HepG2 (cell line): ENCODE results near the gene PCNA. TPM values are rescaled to one million over a fixed set of nuclear protein-coding genes. Genes with fewer than 3 reads are reported as not detected.

Source experiments
- CHD2 ChIP-seq: IDR thresholded peaks from 2 replicates; pipeline ENCODE4 v1.6.1; 2011; ENCODE audit warnings: low read depth, low read length, improper control_type of control experiment
- ELF3 ChIP-seq: IDR thresholded peaks from 2 replicates; pipeline ENCODE4 v1.6.1; 2016; ENCODE audit warnings: missing genetic modification reagents, missing compliant biosample characterization
- KLF13 ChIP-seq: sonication (generic); formaldehyde crosslinking; IDR thresholded peaks from 2 replicates; pipeline ENCODE4 v1.4.0; 2020; ENCODE audit warnings: mild to moderate bottlenecking, missing genetic modification reagents
- MBNL3 ChIP-seq: fragments of 250-450 bp; sonication (Bioruptor Pico); conservative IDR thresholded peaks from 2 replicates; pipeline ENCODE4 v1.8.0; 2022; ENCODE audit warnings: mild to moderate bottlenecking, inconsistent platforms
- NFATC3 ChIP-seq: sonication (generic); formaldehyde crosslinking; IDR thresholded peaks from 2 replicates; pipeline ENCODE4 v1.5.1; 2020; ENCODE audit warnings: mild to moderate bottlenecking, missing genetic modification reagents
- NONO ChIP-seq, 2 experiments: fragments of 450-650 bp in 1 of 2; sonication (generic) in 1 of 2; formaldehyde crosslinking in 1 of 2; IDR thresholded peaks in 1 of 2; conservative IDR thresholded peaks in 1 of 2; 2 replicates each; pipeline versions ENCODE4 v1.6.1 to v1.8.0; 2017 to 2022; ENCODE audit warnings: mild to moderate bottlenecking in 1 of 2, missing genetic modification reagents in 1 of 2, moderate library complexity in 1 of 2
- POLR2G ChIP-seq: fragments of 200-400 bp; formaldehyde crosslinking; IDR thresholded peaks from 2 replicates; pipeline ENCODE4 v1.6.1; 2018; ENCODE audit warnings: mild to moderate bottlenecking, low read depth, low read length, moderate library complexity
- TEAD2 ChIP-seq: sonication (generic); formaldehyde crosslinking; IDR thresholded peaks from 2 replicates; pipeline ENCODE4 v1.9.0; 2021; ENCODE audit warnings: missing genetic modification reagents
- ZMYM3 ChIP-seq: sonication (generic); formaldehyde crosslinking; IDR thresholded peaks from 2 replicates; pipeline ENCODE4 v1.5.1; 2020; ENCODE audit warnings: mild to moderate bottlenecking, missing genetic modification reagents
- ZNF30 ChIP-seq: sonication (generic); formaldehyde crosslinking; IDR thresholded peaks from 2 replicates; pipeline ENCODE4 v1.5.0; 2020; ENCODE audit warnings: mild to moderate bottlenecking, missing genetic modification reagents
- ZNF543 ChIP-seq: sonication (generic); formaldehyde crosslinking; IDR thresholded peaks from 2 replicates; pipeline ENCODE4 v1.4.0; 2020; ENCODE audit warnings: mild to moderate bottlenecking, missing genetic modification reagents
- ZNF564 ChIP-seq: sonication (generic); formaldehyde crosslinking; IDR thresholded peaks from 2 replicates; pipeline ENCODE4 v1.8.1; 2023; ENCODE audit warnings: mild to moderate bottlenecking, missing genetic modification reagents
- ZNF737 ChIP-seq: sonication (generic); formaldehyde crosslinking; IDR thresholded peaks from 2 replicates; pipeline ENCODE4 v1.5.0; 2020; ENCODE audit warnings: missing genetic modification reagents, mild to moderate bottlenecking, borderline replicate concordance
- ZNF747 ChIP-seq: sonication (generic); formaldehyde crosslinking; IDR thresholded peaks from 2 replicates; pipeline ENCODE4 v1.8.1; 2023; ENCODE audit warnings: missing genetic modification reagents, mild to moderate bottlenecking, borderline replicate concordance
- polyA plus RNA-seq, 8 experiments: library from polyadenylated mRNA; depleted of rRNA in 3 of 8; stranded (reverse) in 7 of 8; unstranded in 1 of 8; fragments of >200 nt; fragmentation: Illumina TruSeq in 4 of 8; extraction: Trizol in 4 of 8; gene quantifications; 2 replicates each; pipeline versions ENCODE4 v1.2.1 to v1.2.3, GENCODE V29; 2011 to 2016; ENCODE audit warnings: low read depth in 4 of 8, missing spikeins in 1 of 8, mixed read lengths in 1 of 8; ENCODE audit not compliant: insufficient read depth in 1 of 8
- total RNA-seq, 5 experiments: library from RNA; depleted of rRNA; stranded (reverse); fragments of >200 nt; fragmentation: Illumina TruSeq; extraction: Trizol; gene quantifications; 2 replicates each; pipeline ENCODE4 v1.2.3, GENCODE V29; 2016; ENCODE audit warnings: low read depth in 1 of 5
- TF ChIP-seq, protein P1 (sequence below): sonication (generic); formaldehyde crosslinking; IDR thresholded peaks from 2 replicates; pipeline ENCODE4 v1.5.1; 2020; ENCODE audit warnings: missing genetic modification reagents, mild to moderate bottlenecking, borderline replicate concordance
- TF ChIP-seq, protein P2 (sequence below): sonication (generic); formaldehyde crosslinking; IDR thresholded peaks from 2 replicates; pipeline ENCODE4 v1.4.0; 2020; ENCODE audit warnings: missing genetic modification reagents
- TF ChIP-seq, protein P3 (sequence below): sonication (generic); formaldehyde crosslinking; IDR thresholded peaks from 2 replicates; pipeline ENCODE4 v1.4.0; 2020; ENCODE audit warnings: missing genetic modification reagents
- TF ChIP-seq, protein P4 (sequence below): sonication (generic); formaldehyde crosslinking; IDR thresholded peaks from 2 replicates; pipeline ENCODE4 v1.5.0; 2020; ENCODE audit warnings: mild to moderate bottlenecking, missing genetic modification reagents
- TF ChIP-seq, protein P5 (sequence below): sonication (generic); formaldehyde crosslinking; IDR thresholded peaks from 2 replicates; pipeline ENCODE4 v1.4.0; 2020; ENCODE audit warnings: missing genetic modification reagents
- TF ChIP-seq, protein P6 (sequence below): sonication (generic); formaldehyde crosslinking; IDR thresholded peaks from 2 replicates; pipeline ENCODE4 v1.4.0; 2020; ENCODE audit warnings: mild to moderate bottlenecking, missing genetic modification reagents

Gene PCNA
- total and polyA plus RNA-seq, 2 of the 13 experiments (the other 11 are each of a cell fraction or from before 2014, with no cell fraction given): 229 to 655 TPM

DNA sequence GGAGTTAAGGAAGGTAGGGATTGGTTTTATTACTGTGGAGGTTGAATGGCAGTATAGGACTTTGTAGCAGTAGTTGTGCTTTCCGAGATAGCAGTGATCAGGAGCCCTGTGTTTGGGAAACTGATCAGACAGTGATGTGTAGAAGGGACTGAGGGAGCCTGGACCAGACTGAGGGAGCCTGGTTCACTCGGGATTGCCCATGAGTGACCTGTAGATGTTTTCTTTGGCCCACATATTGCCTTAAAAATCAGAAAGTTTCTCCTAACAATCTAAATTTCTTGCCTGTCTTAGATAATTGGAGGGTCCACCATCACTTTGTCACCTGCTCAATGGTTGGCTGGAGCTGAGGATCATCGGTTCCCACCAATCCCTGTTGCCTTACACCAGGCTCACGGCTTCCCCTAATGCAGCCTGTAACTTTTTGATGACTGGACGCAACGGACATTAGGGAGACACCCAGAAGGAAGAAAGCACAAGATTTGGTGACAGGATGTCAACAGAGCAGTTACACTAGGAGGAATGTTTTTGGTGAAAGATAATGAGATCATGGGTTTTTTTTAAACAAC lies 8.2 kb upstream of the PCNA start (continued):
- no peak for TF ChIP-seq NONO (IDR thresholded peaks at IDR 0.05)
- no peak for TF ChIP-seq NONO (CRISPR knock-in tag; conservative IDR thresholded peaks at IDR 0.05)
- TF ChIP-seq, protein P1, sequence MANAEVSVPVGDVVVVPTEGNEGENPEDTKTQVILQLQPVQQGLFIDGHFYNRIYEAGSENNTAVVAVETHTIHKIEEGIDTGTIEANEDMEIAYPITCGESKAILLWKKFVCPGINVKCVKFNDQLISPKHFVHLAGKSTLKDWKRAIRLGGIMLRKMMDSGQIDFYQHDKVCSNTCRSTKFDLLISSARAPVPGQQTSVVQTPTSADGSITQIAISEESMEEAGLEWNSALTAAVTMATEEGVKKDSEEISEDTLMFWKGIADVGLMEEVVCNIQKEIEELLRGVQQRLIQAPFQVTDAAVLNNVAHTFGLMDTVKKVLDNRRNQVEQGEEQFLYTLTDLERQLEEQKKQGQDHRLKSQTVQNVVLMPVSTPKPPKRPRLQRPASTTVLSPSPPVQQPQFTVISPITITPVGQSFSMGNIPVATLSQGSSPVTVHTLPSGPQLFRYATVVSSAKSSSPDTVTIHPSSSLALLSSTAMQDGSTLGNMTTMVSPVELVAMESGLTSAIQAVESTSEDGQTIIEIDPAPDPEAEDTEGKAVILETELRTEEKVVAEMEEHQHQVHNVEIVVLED (CRISPR knock-in tag): no peak
- TF ChIP-seq, protein P2, sequence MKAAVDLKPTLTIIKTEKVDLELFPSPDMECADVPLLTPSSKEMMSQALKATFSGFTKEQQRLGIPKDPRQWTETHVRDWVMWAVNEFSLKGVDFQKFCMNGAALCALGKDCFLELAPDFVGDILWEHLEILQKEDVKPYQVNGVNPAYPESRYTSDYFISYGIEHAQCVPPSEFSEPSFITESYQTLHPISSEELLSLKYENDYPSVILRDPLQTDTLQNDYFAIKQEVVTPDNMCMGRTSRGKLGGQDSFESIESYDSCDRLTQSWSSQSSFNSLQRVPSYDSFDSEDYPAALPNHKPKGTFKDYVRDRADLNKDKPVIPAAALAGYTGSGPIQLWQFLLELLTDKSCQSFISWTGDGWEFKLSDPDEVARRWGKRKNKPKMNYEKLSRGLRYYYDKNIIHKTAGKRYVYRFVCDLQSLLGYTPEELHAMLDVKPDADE (CRISPR knock-in tag): no peak
- TF ChIP-seq TEAD2 (CRISPR knock-in tag): no peak
- no peak for TF ChIP-seq ZMYM3 (CRISPR knock-in tag)
- TF ChIP-seq, protein P3, sequence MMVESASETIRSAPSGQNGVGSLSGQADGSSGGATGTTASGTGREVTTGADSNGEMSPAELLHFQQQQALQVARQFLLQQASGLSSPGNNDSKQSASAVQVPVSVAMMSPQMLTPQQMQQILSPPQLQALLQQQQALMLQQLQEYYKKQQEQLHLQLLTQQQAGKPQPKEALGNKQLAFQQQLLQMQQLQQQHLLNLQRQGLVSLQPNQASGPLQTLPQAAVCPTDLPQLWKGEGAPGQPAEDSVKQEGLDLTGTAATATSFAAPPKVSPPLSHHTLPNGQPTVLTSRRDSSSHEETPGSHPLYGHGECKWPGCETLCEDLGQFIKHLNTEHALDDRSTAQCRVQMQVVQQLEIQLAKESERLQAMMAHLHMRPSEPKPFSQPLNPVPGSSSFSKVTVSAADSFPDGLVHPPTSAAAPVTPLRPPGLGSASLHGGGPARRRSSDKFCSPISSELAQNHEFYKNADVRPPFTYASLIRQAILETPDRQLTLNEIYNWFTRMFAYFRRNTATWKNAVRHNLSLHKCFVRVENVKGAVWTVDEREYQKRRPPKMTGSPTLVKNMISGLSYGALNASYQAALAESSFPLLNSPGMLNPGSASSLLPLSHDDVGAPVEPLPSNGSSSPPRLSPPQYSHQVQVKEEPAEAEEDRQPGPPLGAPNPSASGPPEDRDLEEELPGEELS (CRISPR knock-in tag): no peak
- TF ChIP-seq ZNF747 (CRISPR knock-in tag): peak; percentile 54; the same call in 1 of the 2 replicates
- no peak for TF ChIP-seq KLF13 (CRISPR knock-in tag)
- TF ChIP-seq ZNF564 (CRISPR knock-in tag): no peak
- TF ChIP-seq, protein P4, sequence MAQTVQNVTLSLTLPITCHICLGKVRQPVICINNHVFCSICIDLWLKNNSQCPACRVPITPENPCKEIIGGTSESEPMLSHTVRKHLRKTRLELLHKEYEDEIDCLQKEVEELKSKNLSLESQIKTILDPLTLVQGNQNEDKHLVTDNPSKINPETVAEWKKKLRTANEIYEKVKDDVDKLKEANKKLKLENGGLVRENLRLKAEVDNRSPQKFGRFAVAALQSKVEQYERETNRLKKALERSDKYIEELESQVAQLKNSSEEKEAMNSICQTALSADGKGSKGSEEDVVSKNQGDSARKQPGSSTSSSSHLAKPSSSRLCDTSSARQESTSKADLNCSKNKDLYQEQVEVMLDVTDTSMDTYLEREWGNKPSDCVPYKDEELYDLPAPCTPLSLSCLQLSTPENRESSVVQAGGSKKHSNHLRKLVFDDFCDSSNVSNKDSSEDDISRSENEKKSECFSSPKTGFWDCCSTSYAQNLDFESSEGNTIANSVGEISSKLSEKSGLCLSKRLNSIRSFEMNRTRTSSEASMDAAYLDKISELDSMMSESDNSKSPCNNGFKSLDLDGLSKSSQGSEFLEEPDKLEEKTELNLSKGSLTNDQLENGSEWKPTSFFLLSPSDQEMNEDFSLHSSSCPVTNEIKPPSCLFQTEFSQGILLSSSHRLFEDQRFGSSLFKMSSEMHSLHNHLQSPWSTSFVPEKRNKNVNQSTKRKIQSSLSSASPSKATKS (CRISPR knock-in tag): no peak
- TF ChIP-seq, protein P5, sequence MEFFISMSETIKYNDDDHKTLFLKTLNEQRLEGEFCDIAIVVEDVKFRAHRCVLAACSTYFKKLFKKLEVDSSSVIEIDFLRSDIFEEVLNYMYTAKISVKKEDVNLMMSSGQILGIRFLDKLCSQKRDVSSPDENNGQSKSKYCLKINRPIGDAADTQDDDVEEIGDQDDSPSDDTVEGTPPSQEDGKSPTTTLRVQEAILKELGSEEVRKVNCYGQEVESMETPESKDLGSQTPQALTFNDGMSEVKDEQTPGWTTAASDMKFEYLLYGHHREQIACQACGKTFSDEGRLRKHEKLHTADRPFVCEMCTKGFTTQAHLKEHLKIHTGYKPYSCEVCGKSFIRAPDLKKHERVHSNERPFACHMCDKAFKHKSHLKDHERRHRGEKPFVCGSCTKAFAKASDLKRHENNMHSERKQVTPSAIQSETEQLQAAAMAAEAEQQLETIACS (CRISPR knock-in tag): peak; percentile 33; the same call in 1 of the 2 replicates
- TF ChIP-seq, protein P6, sequence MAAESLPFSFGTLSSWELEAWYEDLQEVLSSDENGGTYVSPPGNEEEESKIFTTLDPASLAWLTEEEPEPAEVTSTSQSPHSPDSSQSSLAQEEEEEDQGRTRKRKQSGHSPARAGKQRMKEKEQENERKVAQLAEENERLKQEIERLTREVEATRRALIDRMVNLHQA: no peak
- no peak for TF ChIP-seq ELF3 (CRISPR knock-in tag)
- TF ChIP-seq ZNF737 (CRISPR knock-in tag): no peak
- no peak for TF ChIP-seq ZNF30
- TF ChIP-seq ZNF543 (CRISPR knock-in tag): no peak
- TF ChIP-seq POLR2G: no peak
- TF ChIP-seq CHD2: no peak
- TF ChIP-seq NFATC3 (CRISPR knock-in tag): no peak
- no peak for TF ChIP-seq MBNL3 (CRISPR knock-in tag)
